ENCODE data around the gene NLRP8.

DNA sequence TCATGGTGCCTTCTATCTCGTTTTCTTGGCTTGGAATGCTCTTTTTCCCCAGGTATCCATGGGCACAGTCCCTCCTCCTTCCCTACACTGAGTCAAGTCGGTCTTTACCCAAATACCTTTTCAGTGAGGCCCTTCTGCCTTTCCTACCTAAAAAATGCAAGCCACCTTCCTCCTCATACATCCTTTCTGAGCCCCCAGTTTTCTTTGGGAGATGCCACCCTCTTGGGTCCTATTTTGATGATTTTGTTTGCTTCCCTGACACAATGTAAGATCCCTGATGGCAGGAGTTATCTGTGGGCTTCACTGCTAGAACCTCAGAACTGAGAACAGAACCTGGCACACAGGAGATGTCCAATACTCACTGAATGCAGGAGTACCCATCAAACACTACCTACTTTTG, 37.8 kb upstream of the NLRP8 start:
- no peak for TF ChIP-seq POLR2AphosphoS5 (IDR thresholded peaks at IDR 0.05; ENCODE audit: low read depth, low read length)
- TF ChIP-seq, protein P1, sequence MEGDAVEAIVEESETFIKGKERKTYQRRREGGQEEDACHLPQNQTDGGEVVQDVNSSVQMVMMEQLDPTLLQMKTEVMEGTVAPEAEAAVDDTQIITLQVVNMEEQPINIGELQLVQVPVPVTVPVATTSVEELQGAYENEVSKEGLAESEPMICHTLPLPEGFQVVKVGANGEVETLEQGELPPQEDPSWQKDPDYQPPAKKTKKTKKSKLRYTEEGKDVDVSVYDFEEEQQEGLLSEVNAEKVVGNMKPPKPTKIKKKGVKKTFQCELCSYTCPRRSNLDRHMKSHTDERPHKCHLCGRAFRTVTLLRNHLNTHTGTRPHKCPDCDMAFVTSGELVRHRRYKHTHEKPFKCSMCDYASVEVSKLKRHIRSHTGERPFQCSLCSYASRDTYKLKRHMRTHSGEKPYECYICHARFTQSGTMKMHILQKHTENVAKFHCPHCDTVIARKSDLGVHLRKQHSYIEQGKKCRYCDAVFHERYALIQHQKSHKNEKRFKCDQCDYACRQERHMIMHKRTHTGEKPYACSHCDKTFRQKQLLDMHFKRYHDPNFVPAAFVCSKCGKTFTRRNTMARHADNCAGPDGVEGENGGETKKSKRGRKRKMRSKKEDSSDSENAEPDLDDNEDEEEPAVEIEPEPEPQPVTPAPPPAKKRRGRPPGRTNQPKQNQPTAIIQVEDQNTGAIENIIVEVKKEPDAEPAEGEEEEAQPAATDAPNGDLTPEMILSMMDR (IDR thresholded peaks at IDR 0.05), result no peak
- no peak for TF ChIP-seq JUND (IDR thresholded peaks at IDR 0.05)
- no peak for TF ChIP-seq EZH2phosphoT487 (IDR thresholded peaks at IDR 0.05; ENCODE audit: borderline replicate concordance, low read depth)
- no peak for TF ChIP-seq EP300 (IDR thresholded peaks at IDR 0.05; ENCODE audit: borderline replicate concordance in 1 of 2, low read depth in 1 of 2, low read length in 1 of 2)
- no peak for TF ChIP-seq CHD2 (IDR thresholded peaks at IDR 0.05; ENCODE audit: low read length, partially characterized antibody)
- TF ChIP-seq, protein P2, sequence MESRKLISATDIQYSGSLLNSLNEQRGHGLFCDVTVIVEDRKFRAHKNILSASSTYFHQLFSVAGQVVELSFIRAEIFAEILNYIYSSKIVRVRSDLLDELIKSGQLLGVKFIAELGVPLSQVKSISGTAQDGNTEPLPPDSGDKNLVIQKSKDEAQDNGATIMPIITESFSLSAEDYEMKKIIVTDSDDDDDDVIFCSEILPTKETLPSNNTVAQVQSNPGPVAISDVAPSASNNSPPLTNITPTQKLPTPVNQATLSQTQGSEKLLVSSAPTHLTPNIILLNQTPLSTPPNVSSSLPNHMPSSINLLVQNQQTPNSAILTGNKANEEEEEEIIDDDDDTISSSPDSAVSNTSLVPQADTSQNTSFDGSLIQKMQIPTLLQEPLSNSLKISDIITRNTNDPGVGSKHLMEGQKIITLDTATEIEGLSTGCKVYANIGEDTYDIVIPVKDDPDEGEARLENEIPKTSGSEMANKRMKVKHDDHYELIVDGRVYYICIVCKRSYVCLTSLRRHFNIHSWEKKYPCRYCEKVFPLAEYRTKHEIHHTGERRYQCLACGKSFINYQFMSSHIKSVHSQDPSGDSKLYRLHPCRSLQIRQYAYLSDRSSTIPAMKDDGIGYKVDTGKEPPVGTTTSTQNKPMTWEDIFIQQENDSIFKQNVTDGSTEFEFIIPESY (IDR thresholded peaks at IDR 0.05; ENCODE audit: borderline replicate concordance, low read depth), result no peak
- no peak for TF ChIP-seq YY1 (IDR thresholded peaks at IDR 0.05; ENCODE audit: low read depth)
- no peak for TF ChIP-seq PBX3 (IDR thresholded peaks at IDR 0.05)
